GM19240 (cell line): ENCODE results near the gene ZBTB49.

Experiments used
- DNase-seq: peaks from one replicate; pipeline ENCODE4 v3.0.0; 2011; ENCODE audit warnings: low spot score; ENCODE audit not compliant: insufficient read length

Gene ZBTB49

GRCh38 chr4:4355302-4355701 is 65.3 kb downstream of the ZBTB49 start:
- no peak for DNase-seq

GRCh38 chr4:4356106-4357041 is 66.3 kb downstream of the ZBTB49 start:
- DNase-seq = no peak

GRCh38 chr4:4358093-4358854 is 68.2 kb downstream of the ZBTB49 start:
- no peak for DNase-seq

GRCh38 chr4:4361883-4362282 is 71.8 kb downstream of the ZBTB49 start:
- no peak for DNase-seq

GRCh38 chr4:4362991-4363697 is 73.1 kb downstream of the ZBTB49 start:
- no peak for DNase-seq

- DNase-seq = no peak
These were observed 74.0 kb downstream of the ZBTB49 start for GRCh38 chr4:4364061-4364460.

GRCh38 chr4:4364486-4365208 is 74.6 kb downstream of the ZBTB49 start:
- no peak for DNase-seq

- DNase-seq = no peak
These were observed 78.9 kb downstream of the ZBTB49 start for GRCh38 chr4:4368809-4369580.
